GM12878 (cell line): ENCODE measurements around the gene SIN3A. TPM values are rescaled to one million over a fixed set of nuclear protein-coding genes. Genes with fewer than 3 reads are reported as not detected.

ENCODE experiments used
- ATAC-seq: fragments of 200-7000 bp; cut with Tn5 transposase; 3 replicates; pipeline ENCODE4 v1.9.1; 2020; ENCODE audit warnings: mild to moderate bottlenecking, moderate library complexity
- BruUV-seq: library from RNA; stranded (reverse); fragments of 400-500 nt; replicated peaks from 2 replicates; lab custom pipeline; 2021; lab: Mats Ljungman, UMichigan
- CTCF ChIA-PET: fragments of 300-600 bp; sonication (Branson Sonifier 250); formaldehyde crosslinking; extraction: SDS; loops from one replicate; lab custom pipeline; 2021; ENCODE audit warnings: inconsistent platforms; lab: Yijun Ruan, JAX
- POLR2A ChIA-PET: fragments of 350-600 bp; formaldehyde crosslinking; extraction: SDS; loops from one replicate; lab custom pipeline; 2021; ENCODE audit warnings: inconsistent platforms; lab: Charles Lee
- RAD21 ChIA-PET: fragments of 300-600 bp; sonication (Branson Sonifier 250); formaldehyde crosslinking; loops from one replicate; lab custom pipeline; 2023; ENCODE audit warnings: antibody characterized with exemption; ENCODE audit not compliant: unreplicated experiment; lab: Charles Lee
- SMC1A ChIA-PET: fragments of 300-600 bp; sonication (Branson Sonifier 250); formaldehyde crosslinking; loops from one replicate; lab custom pipeline; 2023; ENCODE audit not compliant: unreplicated experiment, uncharacterized antibody; lab: Charles Lee
- DNase-seq: peaks from one replicate; pipeline ENCODE4 v3.0.0-alpha.2; 2011; ENCODE audit warnings: low read depth, low spot score
- FAIRE-seq: peaks from 3 replicates; lab custom pipeline; 2011; peaks lifted over from hg19 to GRCh38; lab: Jason Lieb, UNC
- H2AFZ ChIP-seq: 2 replicates; pipeline ENCODE4 v1.6.0; 2011; ENCODE audit warnings: low read depth, low read length, control low read depth; ENCODE audit not compliant: control insufficient read depth
- H3K27ac ChIP-seq: 2 replicates; pipeline ENCODE4 v1.5.1; 2011; ENCODE audit warnings: control low read depth; ENCODE audit not compliant: control insufficient read depth, insufficient read depth
- H3K27me3 ChIP-seq, 2 experiments: replicated peaks in 1 of 2; 2 replicates each; pipeline versions ENCODE4 v1.6.0 to v1.6.1; 2011; ENCODE audit warnings: low read length in 1 of 2; ENCODE audit not compliant: control insufficient read depth in 2 of 2, insufficient read depth in 2 of 2
- H3K36me3 ChIP-seq, 2 experiments: 2 replicates each; pipeline ENCODE4 v1.5.1; 2011; ENCODE audit warnings: low read length in 1 of 2; ENCODE audit not compliant: control insufficient read depth in 2 of 2, insufficient read depth in 2 of 2
- H3K4me1 ChIP-seq: 2 replicates; pipeline ENCODE4 v1.6.1; 2011; ENCODE audit warnings: mild to moderate bottlenecking, low read length, moderate library complexity, mixed read lengths; ENCODE audit not compliant: control insufficient read depth, insufficient read depth
- H3K4me2 ChIP-seq: 2 replicates; pipeline ENCODE4 v1.6.0; 2011; ENCODE audit warnings: control low read depth; ENCODE audit not compliant: control insufficient read depth, insufficient read depth
- H3K4me3 ChIP-seq: fragments of 200-600 bp; sonication (generic); 2 replicates; pipeline ENCODE4 v1.5.1; 2016
- H3K79me2 ChIP-seq: 2 replicates; pipeline ENCODE4 v1.6.0; 2011; ENCODE audit warnings: low read length; ENCODE audit not compliant: control insufficient read depth, insufficient read depth
- H3K9ac ChIP-seq: 2 replicates; pipeline ENCODE4 v1.8.0; 2011; ENCODE audit warnings: low read length, control low read depth, mixed read lengths; ENCODE audit not compliant: control insufficient read depth, insufficient read depth
- H3K9me3 ChIP-seq: replicated peaks from 3 replicates; pipeline ENCODE4 v1.5.1; 2011; ENCODE audit warnings: mild to moderate bottlenecking, low read length; ENCODE audit not compliant: control insufficient read depth, insufficient read depth
- H4K20me1 ChIP-seq: 2 replicates; pipeline ENCODE4 v1.6.0; 2011; ENCODE audit not compliant: control insufficient read depth, insufficient read depth
- EED ChIP-seq: sonication (generic); IDR thresholded peaks from 2 replicates; pipeline ENCODE4 v1.6.1; 2016; ENCODE audit warnings: antibody characterized with exemption, low read depth
- EGR1 ChIP-seq, 2 experiments: IDR thresholded peaks; 1 replicate in 1 of 2; 2 replicates in 1 of 2; pipeline ENCODE4 v1.6.1; 2011 to 2012; ENCODE audit warnings: low read depth in 2 of 2, low read length in 2 of 2, borderline replicate concordance in 1 of 2, mild to moderate bottlenecking in 1 of 2, moderate library complexity in 1 of 2
- IKZF1 ChIP-seq: fragments of 450-650 bp; conservative IDR thresholded peaks from 2 replicates; pipeline ENCODE4 v1.6.1; 2017; ENCODE audit warnings: antibody characterized with exemption, mild to moderate bottlenecking
- MEF2A ChIP-seq: IDR thresholded peaks from 2 replicates; pipeline ENCODE4 v1.6.1; 2011; ENCODE audit warnings: low read depth, mild to moderate bottlenecking, low read length, moderate library complexity; ENCODE audit not compliant: insufficient read depth
- MTA2 ChIP-seq: fragments of 450-650 bp; IDR thresholded peaks from 2 replicates; pipeline ENCODE4 v1.6.1; 2016; ENCODE audit warnings: low read depth, mild to moderate bottlenecking, moderate library complexity
- NFYA ChIP-seq: IDR thresholded peaks from 2 replicates; pipeline ENCODE4 v1.6.1; 2011; ENCODE audit warnings: low read depth, mild to moderate bottlenecking, low read length, improper control_type of control experiment, borderline replicate concordance
- NR2F1 ChIP-seq: fragments of 450-650 bp; conservative IDR thresholded peaks from 2 replicates; pipeline ENCODE4 v1.6.1; 2017; ENCODE audit warnings: mild to moderate bottlenecking
- SP1 ChIP-seq: IDR thresholded peaks from one replicate; pipeline ENCODE4 v1.6.1; 2011; ENCODE audit warnings: low read depth, low read length
- WGBS: methylation state at CpG from one replicate; pipeline ENCODE4 v1.1.6; 2016; ENCODE audit warnings: low lambda C conversion rate; ENCODE audit not compliant: insufficient replicate concordance, insufficient coverage; ENCODE audit errors: missing lambda C conversion rate; 5-methylcytosine and 5-hydroxymethylcytosine counted together
- in situ Hi-C: fragments of 300-500 bp; cut with MboI; formaldehyde crosslinking; loops from 9 replicates; pipeline ENCODE4 v1.14.3; 2018; ENCODE audit warnings: mixed read lengths
- intact Hi-C: fragments of 100-400 bp; cut with micrococcal nuclease; formaldehyde crosslinking; loops from one replicate; pipeline ENCODE4 v1.14.2; 2022; ENCODE audit not compliant: unreplicated experiment
- polyA plus RNA-seq, 11 experiments: library from polyadenylated mRNA; depleted of rRNA in 4 of 11; unstranded in 6 of 11; stranded (reverse) in 5 of 11; fragments of >200 nt; fragmentation: Nextera tagmentation in 4 of 11; fragmentation: Illumina TruSeq in 1 of 11; extraction: Ambion mirVana in 4 of 11; extraction: Trizol in 1 of 11; gene quantifications; 1 replicate in 1 of 11; 2 replicates in 10 of 11; pipeline versions ENCODE4 v1.2.1 to v1.2.3, GENCODE V29; 2011 to 2016; ENCODE audit warnings: inconsistent platforms in 2 of 11, missing spikeins in 2 of 11, low read depth in 1 of 11
- total RNA-seq, 4 experiments: library from RNA; depleted of rRNA in 3 of 4; stranded (reverse); fragments of >200 nt in 3 of 4; fragmentation: Illumina TruSeq in 1 of 4; extraction: Trizol in 1 of 4; gene quantifications; 2 replicates each; pipeline versions ENCODE4 v1.2.1 to v1.2.3, GENCODE V29; 2013 to 2021
- TF ChIP-seq, protein P1 (sequence below): fragments of 450-650 bp; conservative IDR thresholded peaks from 2 replicates; pipeline ENCODE4 v1.6.1; 2017; ENCODE audit warnings: mild to moderate bottlenecking, moderate library complexity
- TF ChIP-seq, protein P2 (sequence below), 3 experiments: IDR thresholded peaks in 2 of 3; conservative IDR thresholded peaks in 1 of 3; 2 replicates each; pipeline ENCODE4 v1.5.1; 2011; ENCODE audit warnings: low read depth in 3 of 3, low read length in 3 of 3, mild to moderate bottlenecking in 3 of 3, control low read depth in 2 of 3, moderate library complexity in 2 of 3, inconsistent platforms in 1 of 3, mixed read lengths in 1 of 3; ENCODE audit not compliant: control insufficient read depth in 2 of 3, insufficient read depth in 1 of 3; ENCODE audit errors: extremely low read depth in 1 of 3
- TF ChIP-seq, protein P3 (sequence below): fragments of 150-350 bp; IDR thresholded peaks from 2 replicates; pipeline ENCODE4 v1.6.1; 2016; ENCODE audit warnings: low read depth, low read length
- TF ChIP-seq, protein P4 (sequence below): fragments of 450-650 bp; IDR thresholded peaks from 2 replicates; pipeline ENCODE4 v1.6.1; 2016; ENCODE audit warnings: mild to moderate bottlenecking

Gene SIN3A
- total and polyA plus RNA-seq, 10 of the 15 experiments (the other 5 are each of a cell fraction or from before 2014, with no cell fraction given): 6.4 to 62.2 (median 29.2) TPM

DNA sequence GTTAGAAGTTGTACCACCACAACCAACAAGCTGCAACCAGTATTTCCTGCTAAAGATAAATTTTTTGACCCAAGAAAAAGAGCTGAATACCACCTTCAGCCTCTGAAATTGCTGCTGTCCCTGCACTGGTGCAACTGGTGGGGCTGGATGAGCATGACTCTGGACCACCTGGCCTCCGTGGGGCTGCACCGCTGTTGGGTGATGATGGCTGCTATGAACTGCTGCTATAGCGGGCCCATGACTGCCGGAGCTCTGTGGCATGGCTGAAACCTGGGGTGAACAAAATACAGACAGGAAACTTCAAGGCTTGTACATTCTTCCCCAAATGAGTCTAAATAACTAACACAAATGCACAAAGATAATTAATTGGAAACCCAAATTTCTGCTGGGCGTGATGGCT, 28.9 kb downstream of the SIN3A start:
- TF ChIP-seq, protein P1, sequence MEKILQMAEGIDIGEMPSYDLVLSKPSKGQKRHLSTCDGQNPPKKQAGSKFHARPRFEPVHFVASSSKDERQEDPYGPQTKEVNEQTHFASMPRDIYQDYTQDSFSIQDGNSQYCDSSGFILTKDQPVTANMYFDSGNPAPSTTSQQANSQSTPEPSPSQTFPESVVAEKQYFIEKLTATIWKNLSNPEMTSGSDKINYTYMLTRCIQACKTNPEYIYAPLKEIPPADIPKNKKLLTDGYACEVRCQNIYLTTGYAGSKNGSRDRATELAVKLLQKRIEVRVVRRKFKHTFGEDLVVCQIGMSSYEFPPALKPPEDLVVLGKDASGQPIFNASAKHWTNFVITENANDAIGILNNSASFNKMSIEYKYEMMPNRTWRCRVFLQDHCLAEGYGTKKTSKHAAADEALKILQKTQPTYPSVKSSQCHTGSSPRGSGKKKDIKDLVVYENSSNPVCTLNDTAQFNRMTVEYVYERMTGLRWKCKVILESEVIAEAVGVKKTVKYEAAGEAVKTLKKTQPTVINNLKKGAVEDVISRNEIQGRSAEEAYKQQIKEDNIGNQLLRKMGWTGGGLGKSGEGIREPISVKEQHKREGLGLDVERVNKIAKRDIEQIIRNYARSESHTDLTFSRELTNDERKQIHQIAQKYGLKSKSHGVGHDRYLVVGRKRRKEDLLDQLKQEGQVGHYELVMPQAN: no peak
- TF ChIP-seq EGR1 (IDR thresholded peaks at IDR 0.05; ENCODE audit: borderline replicate concordance in 1 of 2, low read depth in 2 of 2, low read length in 2 of 2) (no peak), SP1 (no peak), NR2F1 (no peak), IKZF1 (no peak), MTA2 (no peak), MEF2A (no peak), NFYA (no peak), EED (no peak)
- TF ChIP-seq, protein P2, sequence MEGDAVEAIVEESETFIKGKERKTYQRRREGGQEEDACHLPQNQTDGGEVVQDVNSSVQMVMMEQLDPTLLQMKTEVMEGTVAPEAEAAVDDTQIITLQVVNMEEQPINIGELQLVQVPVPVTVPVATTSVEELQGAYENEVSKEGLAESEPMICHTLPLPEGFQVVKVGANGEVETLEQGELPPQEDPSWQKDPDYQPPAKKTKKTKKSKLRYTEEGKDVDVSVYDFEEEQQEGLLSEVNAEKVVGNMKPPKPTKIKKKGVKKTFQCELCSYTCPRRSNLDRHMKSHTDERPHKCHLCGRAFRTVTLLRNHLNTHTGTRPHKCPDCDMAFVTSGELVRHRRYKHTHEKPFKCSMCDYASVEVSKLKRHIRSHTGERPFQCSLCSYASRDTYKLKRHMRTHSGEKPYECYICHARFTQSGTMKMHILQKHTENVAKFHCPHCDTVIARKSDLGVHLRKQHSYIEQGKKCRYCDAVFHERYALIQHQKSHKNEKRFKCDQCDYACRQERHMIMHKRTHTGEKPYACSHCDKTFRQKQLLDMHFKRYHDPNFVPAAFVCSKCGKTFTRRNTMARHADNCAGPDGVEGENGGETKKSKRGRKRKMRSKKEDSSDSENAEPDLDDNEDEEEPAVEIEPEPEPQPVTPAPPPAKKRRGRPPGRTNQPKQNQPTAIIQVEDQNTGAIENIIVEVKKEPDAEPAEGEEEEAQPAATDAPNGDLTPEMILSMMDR (IDR thresholded peaks at IDR 0.05 in 2 of 3, conservative IDR thresholded peaks at IDR 0.05 in 1 of 3; ENCODE audit: control insufficient read depth in 2 of 3, extremely low read depth in 1 of 3, insufficient read depth in 1 of 3, low read depth in 3 of 3, low read length in 3 of 3): no peak
- TF ChIP-seq, protein P3, sequence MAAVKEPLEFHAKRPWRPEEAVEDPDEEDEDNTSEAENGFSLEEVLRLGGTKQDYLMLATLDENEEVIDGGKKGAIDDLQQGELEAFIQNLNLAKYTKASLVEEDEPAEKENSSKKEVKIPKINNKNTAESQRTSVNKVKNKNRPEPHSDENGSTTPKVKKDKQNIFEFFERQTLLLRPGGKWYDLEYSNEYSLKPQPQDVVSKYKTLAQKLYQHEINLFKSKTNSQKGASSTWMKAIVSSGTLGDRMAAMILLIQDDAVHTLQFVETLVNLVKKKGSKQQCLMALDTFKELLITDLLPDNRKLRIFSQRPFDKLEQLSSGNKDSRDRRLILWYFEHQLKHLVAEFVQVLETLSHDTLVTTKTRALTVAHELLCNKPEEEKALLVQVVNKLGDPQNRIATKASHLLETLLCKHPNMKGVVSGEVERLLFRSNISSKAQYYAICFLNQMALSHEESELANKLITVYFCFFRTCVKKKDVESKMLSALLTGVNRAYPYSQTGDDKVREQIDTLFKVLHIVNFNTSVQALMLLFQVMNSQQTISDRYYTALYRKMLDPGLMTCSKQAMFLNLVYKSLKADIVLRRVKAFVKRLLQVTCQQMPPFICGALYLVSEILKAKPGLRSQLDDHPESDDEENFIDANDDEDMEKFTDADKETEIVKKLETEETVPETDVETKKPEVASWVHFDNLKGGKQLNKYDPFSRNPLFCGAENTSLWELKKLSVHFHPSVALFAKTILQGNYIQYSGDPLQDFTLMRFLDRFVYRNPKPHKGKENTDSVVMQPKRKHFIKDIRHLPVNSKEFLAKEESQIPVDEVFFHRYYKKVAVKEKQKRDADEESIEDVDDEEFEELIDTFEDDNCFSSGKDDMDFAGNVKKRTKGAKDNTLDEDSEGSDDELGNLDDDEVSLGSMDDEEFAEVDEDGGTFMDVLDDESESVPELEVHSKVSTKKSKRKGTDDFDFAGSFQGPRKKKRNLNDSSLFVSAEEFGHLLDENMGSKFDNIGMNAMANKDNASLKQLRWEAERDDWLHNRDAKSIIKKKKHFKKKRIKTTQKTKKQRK: no peak
- TF ChIP-seq, protein P4, sequence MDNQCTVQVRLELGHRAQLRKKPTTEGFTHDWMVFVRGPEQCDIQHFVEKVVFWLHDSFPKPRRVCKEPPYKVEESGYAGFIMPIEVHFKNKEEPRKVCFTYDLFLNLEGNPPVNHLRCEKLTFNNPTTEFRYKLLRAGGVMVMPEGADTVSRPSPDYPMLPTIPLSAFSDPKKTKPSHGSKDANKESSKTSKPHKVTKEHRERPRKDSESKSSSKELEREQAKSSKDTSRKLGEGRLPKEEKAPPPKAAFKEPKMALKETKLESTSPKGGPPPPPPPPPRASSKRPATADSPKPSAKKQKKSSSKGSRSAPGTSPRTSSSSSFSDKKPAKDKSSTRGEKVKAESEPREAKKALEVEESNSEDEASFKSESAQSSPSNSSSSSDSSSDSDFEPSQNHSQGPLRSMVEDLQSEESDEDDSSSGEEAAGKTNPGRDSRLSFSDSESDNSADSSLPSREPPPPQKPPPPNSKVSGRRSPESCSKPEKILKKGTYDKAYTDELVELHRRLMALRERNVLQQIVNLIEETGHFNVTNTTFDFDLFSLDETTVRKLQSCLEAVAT: no peak
- DNase-seq: no peak
- ATAC-seq: no peak
- Histone ChIP-seq H3K79me2 (peaks cover 3% of the 10 kb centered on the region), H3K9ac (no peak overlapping the region), H3K27ac (no peak overlapping the region), H3K36me3 (peaks cover 7 to 26% of the 10 kb centered on the region in 2 experiments; a peak in 3 of 4 replicates), H3K4me3 (no peak overlapping the region), H3K27me3 (no peaks in the 10 kb centered on the region), H3K9me3 (no peaks in the 10 kb centered on the region), H4K20me1 (no peaks in the 10 kb centered on the region; the same call in 1 of the 2 replicates), H3K4me2 (no peak overlapping the region), H3K4me1 (no peaks in the 10 kb centered on the region; the same call in 1 of the 2 replicates), H2AFZ (no peak overlapping the region)
- 98% methylated on average over 5 of the region's 5 CpGs for WGBS
- ChIA-PET CTCF (interaction anchor here (0.6 to 1.6 kb wide), 7 partner anchors 9 to 262 kb away, joined by 3 to 5 read pairs (median 3); no protein-coding TSS in a partner anchor), SMC1A (interaction anchor here (1.3 to 1.8 kb wide), 5 partner anchors 8 to 30 kb away, joined by 3 to 4 read pairs (median 3); partner anchors contain the start of gene SIN3A), POLR2A (no interaction called here), RAD21 (no interaction called here)
- no peak for FAIRE-seq
- intact Hi-C loops: no loop called here
- BruUV-seq: no TSS peak
- in situ Hi-C loops: no loop called here
